GM12878 (cell line): ENCODE data around the gene DOCK7.

ENCODE experiments used
- CEBPB ChIP-seq, 2 experiments: fragments of 150-350 bp in 1 of 2; IDR thresholded peaks; 2 replicates each; pipeline ENCODE4 v1.6.1; 2012 to 2014; ENCODE audit warnings: low read depth in 2 of 2, low read length in 2 of 2, borderline replicate concordance in 1 of 2, inconsistent platforms in 1 of 2
- CTCF ChIP-seq, 3 experiments: IDR thresholded peaks in 2 of 3; conservative IDR thresholded peaks in 1 of 3; 2 replicates each; pipeline ENCODE4 v1.5.1; 2011; ENCODE audit warnings: low read depth in 3 of 3, low read length in 3 of 3, mild to moderate bottlenecking in 3 of 3, control low read depth in 2 of 3, moderate library complexity in 2 of 3, inconsistent platforms in 1 of 3, mixed read lengths in 1 of 3; ENCODE audit not compliant: control insufficient read depth in 2 of 3, insufficient read depth in 1 of 3; ENCODE audit errors: extremely low read depth in 1 of 3
- FOXK2 ChIP-seq: fragments of 450-650 bp; IDR thresholded peaks from 2 replicates; pipeline ENCODE4 v1.6.1; 2017; ENCODE audit warnings: mild to moderate bottlenecking, moderate library complexity
- MYC ChIP-seq: IDR thresholded peaks from 2 replicates; pipeline ENCODE4 v1.6.1; 2011; ENCODE audit warnings: mild to moderate bottlenecking, low read length, moderate library complexity, inconsistent platforms; ENCODE audit not compliant: insufficient read depth, insufficient replicate concordance, insufficient read length, severe bottlenecking
- POLR2A ChIP-seq: IDR thresholded peaks from 2 replicates; pipeline ENCODE4 v1.6.1; 2011; ENCODE audit warnings: low read depth, mild to moderate bottlenecking, low read length
- POLR2AphosphoS5 ChIP-seq: IDR thresholded peaks from 2 replicates; pipeline ENCODE4 v1.6.1; 2011; ENCODE audit warnings: mild to moderate bottlenecking, low read length, inconsistent platforms
- RCOR1 ChIP-seq: conservative IDR thresholded peaks from 2 replicates; pipeline ENCODE4 v1.6.1; 2012; ENCODE audit warnings: low read depth, low read length, improper control_type of control experiment
- RFX5 ChIP-seq: IDR thresholded peaks from 2 replicates; pipeline ENCODE4 v1.6.1; 2011; ENCODE audit warnings: low read depth, low read length, improper control_type of control experiment
- SMARCA5 ChIP-seq: fragments of 450-650 bp; IDR thresholded peaks from 2 replicates; pipeline ENCODE4 v1.6.1; 2017; ENCODE audit warnings: mild to moderate bottlenecking
- SREBF1 ChIP-seq: IDR thresholded peaks from 2 replicates; pipeline ENCODE4 v1.6.1; 2012; ENCODE audit warnings: mild to moderate bottlenecking, low read length

GRCh38 chr1:62417351-62417999, 270.7 kb downstream of the DOCK7 start:
- no peak for TF ChIP-seq CTCF (IDR thresholded peaks at IDR 0.05 in 2 of 3, conservative IDR thresholded peaks at IDR 0.05 in 1 of 3; ENCODE audit: control insufficient read depth in 2 of 3, extremely low read depth in 1 of 3, insufficient read depth in 1 of 3, low read depth in 3 of 3, low read length in 3 of 3)
- no peak for TF ChIP-seq FOXK2
- TF ChIP-seq SMARCA5: no peak
- no peak for TF ChIP-seq CEBPB (IDR thresholded peaks at IDR 0.05; ENCODE audit: borderline replicate concordance in 1 of 2, low read depth in 2 of 2, low read length in 2 of 2)
- no peak for TF ChIP-seq POLR2A
- TF ChIP-seq RCOR1: no peak
- TF ChIP-seq POLR2AphosphoS5: no peak
- no peak for TF ChIP-seq SREBF1
- TF ChIP-seq RFX5: no peak
- no peak for TF ChIP-seq MYC
